Panc1 (cell line): ENCODE data around the gene PPARD.

Experiments
- POLR2AphosphoS5 ChIP-seq: IDR thresholded peaks from 2 replicates; pipeline ENCODE4 v1.6.1; 2012; ENCODE audit warnings: mild to moderate bottlenecking, low read depth, low read length, moderate library complexity
- SIN3A ChIP-seq: IDR thresholded peaks from 2 replicates; pipeline ENCODE4 v1.6.1; 2012; ENCODE audit warnings: low read depth, mild to moderate bottlenecking, low read length, moderate library complexity, borderline replicate concordance; ENCODE audit not compliant: insufficient read depth
- TF ChIP-seq, protein P1 (sequence below): fragments of 450-650 bp; IDR thresholded peaks from 2 replicates; pipeline ENCODE4 v1.5.1; 2017; ENCODE audit warnings: mild to moderate bottlenecking
- TF ChIP-seq, protein P2 (sequence below), 2 experiments: IDR thresholded peaks; 2 replicates each; pipeline ENCODE4 v1.6.1; 2011 to 2012; ENCODE audit warnings: low read depth in 2 of 2, control low read depth in 1 of 2, low read length in 1 of 2, mild to moderate bottlenecking in 1 of 2, moderate library complexity in 1 of 2; ENCODE audit not compliant: insufficient read depth in 1 of 2

DNA sequence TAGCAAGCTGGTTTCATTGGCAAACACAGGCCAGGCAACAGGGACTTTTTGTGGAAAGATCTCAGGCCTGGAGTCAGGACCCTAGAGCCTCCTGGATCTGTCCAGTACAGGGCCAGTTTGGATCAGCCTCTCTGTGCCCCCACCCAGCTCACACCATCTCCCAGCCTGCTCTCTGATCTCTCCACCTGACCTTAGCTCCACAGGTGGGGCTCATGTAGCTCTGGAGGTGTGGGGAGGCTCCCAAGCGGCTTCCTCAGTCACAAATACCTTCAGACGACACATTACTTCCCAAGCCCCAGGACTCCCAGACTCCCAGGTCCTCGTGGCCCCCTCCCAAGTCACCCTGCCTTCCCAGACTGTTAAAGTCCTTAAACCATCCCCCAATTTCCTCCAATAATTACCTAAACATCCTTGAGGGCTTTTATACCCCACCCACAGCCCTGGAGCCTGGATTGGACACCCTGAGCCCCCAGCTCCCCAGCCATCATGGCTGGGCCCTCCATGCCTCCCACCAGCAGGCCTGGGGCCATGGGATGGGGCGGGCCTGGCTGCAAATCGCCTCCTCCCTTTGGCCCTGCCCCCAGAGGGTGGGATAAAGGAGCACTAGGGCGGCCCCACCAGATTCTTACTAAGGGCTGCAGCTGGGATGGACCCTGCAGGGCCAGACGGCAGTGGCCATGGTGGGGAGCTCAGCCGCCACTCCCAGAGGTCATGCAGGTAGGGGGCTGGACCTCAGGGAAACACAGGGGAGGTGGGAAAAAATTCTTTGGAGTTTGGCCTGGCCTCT is 93.9 kb downstream of the PPARD start:
- TF ChIP-seq POLR2AphosphoS5 = no peak
- TF ChIP-seq, protein P1, sequence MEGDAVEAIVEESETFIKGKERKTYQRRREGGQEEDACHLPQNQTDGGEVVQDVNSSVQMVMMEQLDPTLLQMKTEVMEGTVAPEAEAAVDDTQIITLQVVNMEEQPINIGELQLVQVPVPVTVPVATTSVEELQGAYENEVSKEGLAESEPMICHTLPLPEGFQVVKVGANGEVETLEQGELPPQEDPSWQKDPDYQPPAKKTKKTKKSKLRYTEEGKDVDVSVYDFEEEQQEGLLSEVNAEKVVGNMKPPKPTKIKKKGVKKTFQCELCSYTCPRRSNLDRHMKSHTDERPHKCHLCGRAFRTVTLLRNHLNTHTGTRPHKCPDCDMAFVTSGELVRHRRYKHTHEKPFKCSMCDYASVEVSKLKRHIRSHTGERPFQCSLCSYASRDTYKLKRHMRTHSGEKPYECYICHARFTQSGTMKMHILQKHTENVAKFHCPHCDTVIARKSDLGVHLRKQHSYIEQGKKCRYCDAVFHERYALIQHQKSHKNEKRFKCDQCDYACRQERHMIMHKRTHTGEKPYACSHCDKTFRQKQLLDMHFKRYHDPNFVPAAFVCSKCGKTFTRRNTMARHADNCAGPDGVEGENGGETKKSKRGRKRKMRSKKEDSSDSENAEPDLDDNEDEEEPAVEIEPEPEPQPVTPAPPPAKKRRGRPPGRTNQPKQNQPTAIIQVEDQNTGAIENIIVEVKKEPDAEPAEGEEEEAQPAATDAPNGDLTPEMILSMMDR = no peak
- TF ChIP-seq, protein P2, sequence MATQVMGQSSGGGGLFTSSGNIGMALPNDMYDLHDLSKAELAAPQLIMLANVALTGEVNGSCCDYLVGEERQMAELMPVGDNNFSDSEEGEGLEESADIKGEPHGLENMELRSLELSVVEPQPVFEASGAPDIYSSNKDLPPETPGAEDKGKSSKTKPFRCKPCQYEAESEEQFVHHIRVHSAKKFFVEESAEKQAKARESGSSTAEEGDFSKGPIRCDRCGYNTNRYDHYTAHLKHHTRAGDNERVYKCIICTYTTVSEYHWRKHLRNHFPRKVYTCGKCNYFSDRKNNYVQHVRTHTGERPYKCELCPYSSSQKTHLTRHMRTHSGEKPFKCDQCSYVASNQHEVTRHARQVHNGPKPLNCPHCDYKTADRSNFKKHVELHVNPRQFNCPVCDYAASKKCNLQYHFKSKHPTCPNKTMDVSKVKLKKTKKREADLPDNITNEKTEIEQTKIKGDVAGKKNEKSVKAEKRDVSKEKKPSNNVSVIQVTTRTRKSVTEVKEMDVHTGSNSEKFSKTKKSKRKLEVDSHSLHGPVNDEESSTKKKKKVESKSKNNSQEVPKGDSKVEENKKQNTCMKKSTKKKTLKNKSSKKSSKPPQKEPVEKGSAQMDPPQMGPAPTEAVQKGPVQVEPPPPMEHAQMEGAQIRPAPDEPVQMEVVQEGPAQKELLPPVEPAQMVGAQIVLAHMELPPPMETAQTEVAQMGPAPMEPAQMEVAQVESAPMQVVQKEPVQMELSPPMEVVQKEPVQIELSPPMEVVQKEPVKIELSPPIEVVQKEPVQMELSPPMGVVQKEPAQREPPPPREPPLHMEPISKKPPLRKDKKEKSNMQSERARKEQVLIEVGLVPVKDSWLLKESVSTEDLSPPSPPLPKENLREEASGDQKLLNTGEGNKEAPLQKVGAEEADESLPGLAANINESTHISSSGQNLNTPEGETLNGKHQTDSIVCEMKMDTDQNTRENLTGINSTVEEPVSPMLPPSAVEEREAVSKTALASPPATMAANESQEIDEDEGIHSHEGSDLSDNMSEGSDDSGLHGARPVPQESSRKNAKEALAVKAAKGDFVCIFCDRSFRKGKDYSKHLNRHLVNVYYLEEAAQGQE (IDR thresholded peaks at IDR 0.05; ENCODE audit: insufficient read depth in 1 of 2, low read depth in 2 of 2, low read length in 1 of 2) = no peak
- no peak for TF ChIP-seq SIN3A
